Hematopoietic multipotent progenitor cell treated with erythropoietin and hydrocortisone succinate and interleukin-3 and kit ligand, for 17 days (in vitro differentiated cells): ENCODE data around the gene NOVA2.
"Not testable (repeated sequence)": the region's sequence is repeated elsewhere in the genome, so short reads cannot be mapped to it uniquely, and the experiment has no call there.

Experiments
- DNase-seq: peaks from one replicate; pipeline ENCODE4 v3.0.0-alpha.2; 2015; ENCODE audit warnings: low spot score

The NOVA2 gene

DNA sequence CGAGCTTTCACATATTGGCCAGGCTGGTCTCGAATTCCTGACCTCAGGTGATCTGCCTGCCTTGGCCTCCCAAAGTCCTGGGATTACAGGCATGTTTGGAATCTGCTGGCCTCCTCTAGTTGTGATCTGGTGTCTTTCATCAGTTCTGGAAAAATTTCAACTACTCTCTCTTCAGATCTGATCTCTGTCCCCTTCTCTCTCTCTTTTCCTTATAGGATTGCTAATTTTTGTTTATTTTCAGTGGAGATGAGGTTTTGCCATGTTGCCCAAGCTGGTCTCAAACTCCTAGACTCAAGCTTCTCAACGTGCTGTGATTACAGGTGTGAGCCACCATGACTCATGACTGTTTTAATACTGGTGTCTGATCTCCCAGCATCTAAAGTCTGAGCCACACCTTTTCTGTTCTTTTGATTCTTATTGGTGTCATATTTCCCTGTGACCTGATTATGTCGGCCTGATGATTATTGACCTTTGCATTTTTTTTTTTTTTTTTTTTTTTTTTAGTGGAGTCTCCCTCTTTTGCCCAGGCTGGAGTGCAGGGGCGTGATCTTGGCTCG lies 48.7 kb downstream of the NOVA2 start:
- DNase-seq: no peak

DNA sequence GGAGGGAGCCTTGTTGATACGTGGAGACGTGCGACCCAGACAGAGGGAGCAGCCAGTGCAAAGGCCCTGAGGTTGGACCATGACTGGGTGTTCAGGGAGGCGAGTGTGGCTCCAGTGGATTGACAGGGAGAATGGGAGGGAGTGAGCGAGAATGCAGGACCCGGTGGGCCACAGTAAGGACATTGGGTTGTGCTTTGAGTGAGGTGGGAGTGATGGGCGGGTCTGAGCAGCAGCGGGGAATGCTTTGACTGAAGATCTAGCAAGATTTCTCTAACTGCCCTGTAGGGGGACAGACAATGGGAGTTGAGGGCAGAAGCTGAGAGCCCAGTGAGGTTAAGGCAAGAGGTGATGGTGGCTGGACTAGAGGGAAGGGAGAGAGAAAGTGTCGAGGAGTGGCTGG lies 51.4 kb downstream of the NOVA2 start:
- DNase-seq: no peak

DNA sequence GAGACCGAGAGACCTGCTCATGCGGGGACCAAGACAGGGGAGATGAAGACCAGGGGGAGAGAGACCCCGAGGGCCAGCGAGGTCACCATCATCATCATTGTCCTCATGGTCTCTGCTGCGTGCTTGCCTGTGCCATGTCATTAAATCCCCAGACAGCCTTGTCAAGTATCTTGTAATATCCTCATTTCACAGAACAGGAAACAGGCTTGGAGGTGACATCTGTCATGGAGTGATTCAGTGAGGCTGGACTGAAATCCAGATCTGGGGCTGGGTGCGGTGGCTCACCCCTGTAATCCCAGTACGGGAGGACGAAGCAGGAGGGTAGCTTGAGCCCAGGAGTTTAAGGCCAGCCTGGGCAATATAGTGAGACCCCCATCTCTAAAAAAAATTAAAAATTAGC lies 53.2 kb downstream of the NOVA2 start:
- DNase-seq: no peak

DNA sequence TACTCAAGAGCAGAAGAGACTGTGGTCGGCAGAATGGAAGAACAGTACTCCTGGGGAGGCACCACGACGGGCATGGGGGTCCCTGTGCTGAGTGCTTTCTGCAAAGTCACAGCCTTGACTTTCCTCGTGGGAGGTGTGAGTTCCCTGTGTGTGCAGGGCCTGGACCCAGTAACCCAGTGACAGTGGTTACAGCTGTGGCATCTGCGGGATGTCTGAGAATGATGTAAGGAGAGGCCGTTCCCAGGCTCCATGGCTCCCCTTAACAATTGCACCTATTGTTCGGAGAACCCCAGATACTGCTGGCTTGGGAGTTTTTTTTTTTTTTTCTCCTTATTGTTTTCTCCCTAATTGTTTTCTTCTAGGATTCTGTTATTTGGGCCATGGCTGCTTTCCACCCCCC lies 54.0 kb downstream of the NOVA2 start:
- DNase-seq: no peak

DNA sequence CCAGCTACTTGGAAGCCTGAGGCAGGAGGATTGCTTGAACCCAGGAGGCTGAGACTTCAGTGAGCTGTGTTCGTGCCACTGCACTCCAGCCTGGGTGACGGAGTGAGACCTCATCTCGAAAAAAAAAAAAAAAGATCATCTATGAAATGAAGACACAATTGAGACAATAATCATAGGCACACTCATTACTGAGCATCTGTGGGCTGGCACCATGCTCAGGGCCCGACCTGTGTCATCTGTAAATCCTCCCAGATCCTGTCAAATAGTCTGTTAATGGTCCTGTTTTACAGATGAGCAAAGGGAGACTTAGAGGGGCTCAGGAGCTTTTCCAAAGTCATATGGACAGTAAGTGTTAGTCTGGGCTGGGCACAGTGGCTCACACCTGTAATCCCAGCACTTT lies 54.9 kb downstream of the NOVA2 start:
- DNase-seq: no peak

DNA sequence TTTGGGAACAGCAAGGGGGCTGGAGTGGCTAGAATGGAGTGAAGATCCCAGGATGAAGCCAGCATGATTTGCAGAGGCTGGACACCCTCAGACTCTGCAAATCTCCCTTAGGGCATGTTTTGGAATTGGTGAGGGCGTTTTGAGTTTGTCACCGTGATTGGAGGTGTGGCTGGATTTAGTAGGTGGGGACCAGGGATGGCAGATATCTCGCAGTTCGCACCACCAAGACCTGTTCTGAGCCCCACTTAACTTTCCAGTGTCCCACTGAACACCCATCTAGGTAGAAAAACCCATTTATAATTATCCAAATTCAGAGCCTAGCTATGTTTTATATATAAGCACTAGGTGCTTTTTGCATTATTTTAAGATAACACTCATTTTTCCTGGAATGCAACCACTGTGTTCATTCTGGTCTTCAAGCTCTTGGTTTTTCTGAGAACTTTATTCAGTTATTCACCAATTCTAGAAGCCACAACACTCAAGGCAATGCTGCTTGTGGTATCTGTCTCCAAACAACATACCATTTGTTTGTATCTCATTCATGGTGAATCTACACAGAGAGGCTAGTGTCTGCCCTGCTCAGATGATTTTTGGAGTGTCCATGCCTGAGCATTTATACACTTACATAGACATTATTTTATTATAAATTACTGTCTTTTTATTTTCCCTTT lies 56.1 kb downstream of the NOVA2 start:
- no peak for DNase-seq

DNA sequence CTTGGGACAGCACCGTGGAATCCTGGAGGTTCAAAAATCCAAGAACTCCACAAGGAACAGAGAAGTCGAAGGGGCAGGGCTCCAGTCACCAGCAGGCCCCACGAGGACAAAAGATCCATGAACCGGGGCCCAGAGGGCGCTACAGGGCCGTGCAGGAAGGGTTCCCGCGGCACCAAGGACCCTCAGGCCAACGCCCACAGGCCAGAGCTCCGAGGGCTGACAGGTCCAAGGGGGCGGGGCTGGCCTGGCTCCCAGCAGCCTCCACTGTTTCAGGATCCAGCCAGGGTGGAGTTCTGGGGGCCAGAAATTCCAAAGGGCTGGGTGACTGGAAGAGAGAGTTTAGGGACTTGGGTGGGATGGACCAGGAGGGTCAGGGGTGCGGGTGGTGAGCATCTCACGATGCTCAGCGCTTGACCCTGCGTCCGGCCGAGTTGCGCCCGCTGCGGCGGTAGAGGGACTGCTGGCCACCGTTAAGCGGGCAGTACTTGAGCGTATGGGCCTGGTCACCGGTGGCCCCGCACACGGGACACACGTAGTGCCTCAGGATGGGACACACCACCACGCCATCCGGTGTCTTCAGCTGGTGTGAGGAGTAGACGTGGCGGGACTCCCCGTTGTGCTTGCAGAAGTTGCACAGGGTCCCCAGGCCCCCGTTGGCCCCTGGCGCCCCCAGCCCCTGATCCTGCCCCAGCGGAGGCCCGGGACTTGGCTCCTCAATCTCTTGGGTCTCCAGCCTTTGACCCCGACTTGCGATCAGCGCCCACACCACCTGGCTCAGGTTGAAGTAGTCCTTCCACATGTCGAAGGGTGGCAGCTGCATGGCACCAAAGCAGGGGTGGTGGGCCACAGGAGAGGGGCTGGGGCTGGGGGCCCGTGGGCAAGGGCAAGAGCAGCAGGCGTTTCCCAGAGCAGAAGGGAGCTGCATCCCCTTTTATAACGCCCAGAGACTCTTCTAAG lies 59.5 kb downstream of the NOVA2 start, which contains the start of gene NANOS2:
Gene NANOS2 (minus strand): TSS at position 905 of the 957 bp plus-strand sequence. CDS start 85 bp downstream, at position 820.
- no peak for DNase-seq

DNA sequence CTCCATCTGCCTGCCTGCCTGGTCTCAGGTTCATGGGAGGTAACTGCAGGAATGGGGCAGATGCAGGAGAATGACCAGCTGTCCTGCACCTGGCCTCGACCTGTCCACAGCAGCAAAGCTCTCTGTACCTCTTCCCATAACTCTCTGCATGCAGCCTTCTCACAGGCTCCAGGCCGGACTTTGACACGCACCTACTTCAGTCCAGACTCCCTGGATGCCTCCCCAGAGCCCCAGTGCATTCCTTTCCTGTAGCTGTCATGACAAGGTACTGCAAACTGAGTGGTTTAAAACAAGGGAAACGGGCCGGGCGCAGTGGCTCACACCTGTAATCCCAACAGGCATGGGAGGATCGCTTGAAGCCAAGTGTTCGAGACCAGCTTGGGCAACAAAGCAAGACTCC lies 62.4 kb downstream of the NOVA2 start:
- DNase-seq: no peak

DNA sequence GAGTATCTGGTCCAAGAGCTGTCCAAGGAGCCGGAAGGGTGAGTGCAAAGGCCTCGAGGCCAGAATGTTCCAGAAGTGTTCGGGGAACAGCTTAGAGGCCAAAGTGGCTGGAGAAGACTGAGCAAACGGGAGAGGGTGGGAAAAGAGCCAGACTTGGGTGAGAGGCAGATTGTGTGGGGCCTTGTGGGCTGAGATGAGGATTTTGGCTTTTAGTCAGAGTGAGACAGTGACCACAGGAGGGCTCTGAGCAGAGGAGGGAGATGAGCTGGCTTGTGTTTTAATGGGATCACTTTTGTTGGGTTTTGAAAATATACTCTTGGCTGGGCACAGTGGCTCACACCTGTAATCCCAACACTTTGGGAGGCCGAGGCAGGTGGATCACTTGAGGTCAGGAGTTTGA lies 64.7 kb downstream of the NOVA2 start:
- DNase-seq: no peak

DNA sequence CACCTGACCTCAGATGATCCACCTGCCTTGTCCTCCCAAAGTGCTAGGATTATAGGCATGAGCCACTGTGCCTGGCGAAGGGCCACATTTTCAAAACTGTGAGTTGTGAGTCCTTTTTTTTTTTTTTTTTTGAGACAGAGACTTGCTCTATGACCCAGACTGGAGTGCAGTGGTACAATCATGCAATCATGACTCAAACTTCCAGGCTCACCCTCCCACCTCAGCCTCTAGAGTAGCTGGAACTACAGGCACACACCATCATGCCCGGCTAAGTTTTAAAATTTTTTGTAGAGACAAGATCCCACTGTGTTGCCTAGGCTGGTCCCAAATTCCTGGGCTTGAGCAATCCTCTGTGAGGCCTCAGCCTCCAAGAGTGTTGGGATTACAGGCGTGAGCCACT lies 67.4 kb downstream of the NOVA2 start:
- DNase-seq: no peak

DNA sequence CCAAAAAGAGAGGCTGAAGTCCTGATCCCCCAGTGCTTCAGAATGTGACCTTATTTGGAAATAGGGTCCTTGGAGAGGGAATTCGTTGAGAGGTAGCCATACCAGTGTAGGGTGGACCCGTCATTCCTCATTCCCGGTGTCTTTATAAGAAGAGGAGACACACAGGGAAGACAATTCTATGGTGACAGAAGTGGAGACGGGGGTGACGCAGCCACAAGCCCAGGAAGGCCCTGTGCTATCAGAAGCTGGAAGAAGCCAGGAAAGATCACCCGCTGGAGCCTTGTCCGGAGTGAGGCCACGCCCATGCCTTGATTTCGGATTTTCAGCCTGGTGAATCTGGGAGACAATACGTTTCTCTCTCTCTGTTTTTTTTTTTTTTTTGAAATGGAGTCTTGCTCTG lies 68.7 kb downstream of the NOVA2 start:
- DNase-seq: no peak

DNA sequence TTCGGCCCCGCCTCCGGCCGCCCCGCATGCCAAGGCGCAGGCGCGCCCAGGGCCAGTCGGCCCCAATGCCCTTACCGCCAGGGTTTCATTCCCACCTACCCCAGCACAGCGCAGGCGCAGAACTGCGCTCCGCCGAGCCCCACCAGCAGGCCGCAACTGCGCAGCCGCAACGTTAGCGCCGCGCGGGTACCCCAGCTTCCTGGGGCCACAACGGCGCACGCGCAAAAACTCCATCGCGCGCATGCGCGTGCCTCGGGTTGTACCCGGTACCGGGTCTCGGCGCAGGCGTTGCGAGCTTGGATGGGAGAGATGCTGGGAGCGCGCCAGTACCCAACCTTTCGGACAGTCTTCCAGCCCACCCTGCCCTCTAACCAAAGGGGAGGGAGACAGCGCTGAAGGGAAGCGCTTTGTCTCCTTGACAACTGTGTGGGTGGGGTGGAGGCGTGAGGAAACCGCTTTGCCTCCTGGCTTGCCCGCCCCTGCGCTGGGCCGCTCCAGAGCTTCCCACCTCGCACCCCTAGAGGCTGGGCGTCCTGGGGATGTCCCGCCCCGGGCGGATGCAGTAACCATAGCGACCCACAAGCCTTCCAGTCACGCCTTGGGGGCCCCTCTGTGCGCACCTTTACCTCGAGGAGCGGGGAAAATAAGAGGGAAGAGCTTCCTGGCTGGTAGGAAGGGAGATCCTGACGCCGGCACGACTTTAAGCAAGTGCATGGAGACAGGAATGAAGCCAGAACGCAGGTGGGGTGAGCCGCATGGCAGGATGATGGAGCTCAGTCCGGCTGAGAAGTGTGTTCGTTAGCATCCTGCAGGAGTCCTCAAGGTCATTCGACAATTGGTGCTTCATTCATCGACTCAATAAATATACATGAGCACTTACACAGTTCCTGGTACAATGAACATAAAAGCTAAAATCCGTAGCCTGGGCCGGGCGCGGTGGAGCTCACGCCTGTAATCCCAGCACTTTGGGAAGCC lies 70.7 kb downstream of the NOVA2 start:
- DNase-seq: peak; percentile 98

DNA sequence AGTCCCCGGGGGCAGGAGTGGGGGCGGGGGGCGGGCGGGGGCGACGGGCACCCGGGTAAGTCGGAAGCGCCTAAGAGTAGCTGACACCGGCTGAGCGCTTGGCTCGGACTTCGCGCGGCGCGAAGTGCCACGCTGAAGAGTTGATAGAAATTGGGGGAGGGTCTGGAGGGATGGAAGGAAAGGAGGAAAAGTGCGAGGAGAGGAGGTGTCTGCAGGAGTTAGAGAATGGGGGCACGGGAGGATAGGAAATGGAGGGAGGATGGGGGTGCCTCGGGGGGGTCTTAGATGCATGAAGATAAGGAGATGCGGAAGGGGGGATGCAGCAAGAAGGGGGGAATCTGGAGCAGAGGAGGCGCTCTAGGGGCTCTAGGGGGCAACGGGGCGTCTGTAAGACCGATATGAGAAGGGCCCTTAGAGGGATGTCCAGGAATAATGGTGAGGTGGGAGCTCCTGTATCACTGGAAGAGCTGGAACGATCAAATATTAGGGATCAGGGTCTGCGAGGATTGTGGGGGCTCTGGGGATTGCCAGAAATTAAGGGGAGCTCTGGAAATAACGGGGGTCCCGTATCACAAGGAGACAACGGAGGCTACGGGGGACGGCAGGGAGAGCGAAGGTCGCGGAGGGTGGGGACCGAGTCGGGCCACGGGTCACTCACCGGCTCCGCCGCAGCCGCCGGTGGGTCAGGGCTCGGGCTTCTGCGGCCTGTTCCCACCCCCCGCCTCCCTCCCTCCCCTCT lies 71.6 kb downstream of the NOVA2 start, which contains the start of gene MYPOP:
Gene MYPOP (minus strand): TSS at position 702 of the 739 bp plus-strand sequence. CDS start 840 bp downstream, outside the sequence.
- no peak for DNase-seq

DNA sequence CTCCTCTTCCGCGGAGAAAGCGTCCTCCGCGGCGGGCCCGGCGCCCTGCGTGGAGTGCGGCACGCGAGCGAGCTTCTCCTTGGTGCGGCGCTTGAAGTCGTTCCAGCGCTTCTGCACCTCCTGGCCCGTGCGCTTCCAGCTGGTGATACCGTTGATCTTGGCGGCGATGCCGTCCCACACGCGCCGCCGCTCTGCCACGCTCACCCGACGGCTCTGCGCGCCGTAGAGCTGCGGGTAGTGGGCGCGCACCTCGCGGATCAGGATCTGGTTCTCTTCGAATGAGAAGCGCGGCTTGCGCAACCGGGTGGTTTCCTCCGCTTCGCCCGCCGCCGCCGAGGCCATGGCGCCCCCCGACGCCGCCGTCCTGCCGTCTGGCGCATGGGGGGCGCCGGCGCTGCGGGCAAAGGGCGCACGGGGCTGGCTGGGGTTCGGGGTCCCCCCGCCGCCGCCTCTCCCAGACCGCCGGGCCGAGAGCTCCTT lies 72.2 kb downstream of the NOVA2 start:
- DNase-seq: no peak

DNA sequence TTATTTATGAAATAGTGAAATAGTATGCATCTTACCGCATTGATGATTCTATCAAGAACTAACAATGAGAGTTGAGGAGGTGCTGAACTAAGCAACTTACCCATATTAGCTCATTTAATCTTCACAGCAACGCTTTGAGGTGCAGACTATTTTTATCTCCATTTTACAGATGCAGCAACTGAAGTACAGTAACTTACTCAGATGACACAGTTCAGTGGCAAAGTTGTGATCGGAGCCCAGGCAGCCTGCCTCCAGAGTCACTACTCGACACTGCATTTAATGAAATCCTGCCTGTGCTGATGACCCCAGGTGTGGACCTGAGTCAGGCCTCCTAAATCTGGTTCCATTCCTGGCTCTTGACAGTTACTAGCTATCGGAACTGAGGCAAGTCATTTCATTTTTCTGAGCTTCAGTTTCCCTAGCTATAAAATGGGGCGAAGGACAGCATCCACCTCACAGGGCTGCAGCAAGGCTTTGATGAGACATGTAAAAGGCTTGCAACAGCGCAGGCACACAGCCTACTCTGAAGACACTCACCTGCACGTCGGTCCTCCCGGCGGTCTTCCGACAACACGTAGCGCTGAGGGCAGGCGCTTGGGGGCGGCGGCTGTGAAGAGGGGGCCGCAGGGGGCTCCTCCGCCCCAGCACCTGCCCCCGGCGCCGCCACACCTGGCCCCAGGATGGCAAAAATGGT lies 72.8 kb downstream of the NOVA2 start:
- no peak for DNase-seq

DNA sequence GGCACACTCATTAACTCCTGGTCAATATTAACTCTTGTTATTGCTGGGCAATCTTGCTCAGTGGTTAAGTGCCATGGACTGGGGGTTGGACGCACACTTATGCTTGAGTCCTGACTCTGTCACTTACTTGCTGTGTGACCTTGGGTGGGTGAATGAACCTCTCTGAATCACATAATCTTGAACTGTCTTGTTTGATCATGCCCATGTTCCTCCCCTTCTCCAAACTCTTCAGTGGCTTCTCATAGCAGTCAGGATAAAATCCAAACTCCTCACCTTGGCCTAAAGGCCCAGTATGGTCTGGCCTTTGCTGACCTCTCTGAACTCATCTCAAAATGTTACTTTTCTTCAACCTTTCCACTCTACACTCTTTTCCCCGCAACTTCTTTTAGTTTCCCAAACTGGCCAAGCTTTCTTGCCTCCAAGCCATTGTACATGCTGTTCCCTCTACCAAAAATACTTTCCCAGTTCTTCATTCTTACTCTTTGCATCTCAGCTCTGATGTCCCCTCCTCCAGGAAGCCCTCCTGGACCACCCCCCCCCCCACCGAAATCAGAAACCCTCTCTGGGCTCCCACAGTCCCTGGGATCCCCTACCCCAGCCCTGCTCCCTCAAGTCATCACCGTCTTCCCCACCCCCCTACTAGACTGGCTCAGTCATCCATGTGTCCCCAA lies 73.6 kb downstream of the NOVA2 start:
- DNase-seq: no peak

DNA sequence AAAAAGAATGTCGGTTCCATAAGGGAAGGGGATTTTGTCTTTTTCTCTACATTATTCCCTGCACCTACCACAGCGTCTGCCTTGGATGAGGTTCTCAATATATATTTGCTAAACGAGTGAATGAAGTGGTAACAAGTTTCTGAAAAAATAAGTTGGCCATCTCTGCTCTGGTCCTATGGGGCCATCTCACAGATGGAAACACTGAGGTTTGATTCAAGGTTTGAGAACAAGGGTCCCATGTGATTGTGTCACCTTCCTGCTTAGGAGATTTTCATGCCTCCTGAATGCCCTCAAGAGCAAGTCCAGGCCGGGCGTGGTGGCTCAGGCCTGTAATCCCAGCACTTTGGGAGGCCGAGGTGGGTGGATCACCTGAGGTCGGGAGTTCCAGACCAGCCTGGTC lies 74.4 kb downstream of the NOVA2 start:
- no peak for DNase-seq

DNA sequence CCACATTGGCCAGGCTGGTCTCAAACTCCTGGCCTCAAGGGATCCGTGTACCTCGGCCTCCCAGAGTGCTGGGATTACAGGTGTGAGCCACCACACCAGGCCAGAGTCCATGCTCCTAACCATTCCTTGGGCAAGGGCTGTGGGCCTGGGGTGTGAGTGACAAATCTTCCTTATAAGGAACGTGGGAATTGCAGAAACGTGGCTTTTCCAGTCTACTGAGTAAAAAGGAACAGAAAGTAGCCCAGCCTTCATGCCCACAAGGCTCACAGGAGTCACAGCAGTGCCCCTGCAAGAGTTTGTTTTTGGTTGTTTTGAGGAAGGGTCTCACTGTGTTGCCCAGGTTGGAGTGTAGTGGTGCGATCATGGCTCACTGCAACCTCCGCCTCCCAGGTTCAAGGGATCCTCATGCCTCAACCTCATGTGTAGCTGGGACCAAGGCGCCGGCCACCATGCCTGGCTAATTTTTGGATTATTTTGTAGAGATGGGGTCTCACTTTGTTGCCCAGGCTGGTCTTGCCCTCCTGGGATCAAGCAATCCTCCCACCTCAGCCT lies 76.3 kb downstream of the NOVA2 start:
- no peak for DNase-seq

DNA sequence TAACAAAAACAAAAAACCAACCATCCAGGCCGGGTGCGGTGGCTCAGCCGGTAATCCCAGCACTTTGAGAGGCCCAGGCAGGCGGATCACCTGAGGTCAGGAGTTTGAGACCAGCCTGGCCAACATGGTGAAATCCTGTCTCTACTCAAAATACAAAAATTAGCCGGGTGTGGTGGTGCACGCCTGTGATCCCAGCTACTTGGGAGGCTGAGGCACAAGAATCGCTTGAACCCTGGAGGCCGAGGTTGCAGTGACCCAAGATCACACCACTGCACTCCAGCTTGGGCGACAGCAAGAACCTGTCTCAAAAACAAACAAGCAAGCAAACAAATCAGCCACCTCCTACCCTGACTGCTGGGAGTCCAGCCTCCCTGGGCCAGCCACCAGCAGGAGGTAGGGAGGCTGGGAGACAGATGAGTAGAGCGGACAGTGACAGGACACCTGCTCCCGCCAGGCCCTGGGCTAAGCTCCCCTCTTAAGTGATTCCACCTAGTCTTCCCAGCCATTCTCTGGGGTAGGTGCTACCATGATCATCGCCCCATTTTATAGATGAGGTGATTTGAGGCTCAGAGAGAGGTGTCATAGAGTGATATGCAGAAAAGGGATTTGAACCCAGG lies 77.6 kb downstream of the NOVA2 start:
- not testable (repeated sequence) for DNase-seq
